HG02970 (cell line): Measurements from ENCODE around the gene PCDHGA5.
"Not testable (repeated sequence)": the region's sequence is repeated elsewhere in the genome, so short reads cannot be mapped to it uniquely, and the experiment has no call there.

ENCODE experiments used
- ATAC-seq: cut with Tn5 transposase; IDR thresholded peaks from one replicate; pipeline ENCODE4 v1.9.1; 2021; ENCODE audit warnings: mild to moderate bottlenecking, moderate library complexity, moderate number of reproducible peaks; ENCODE audit not compliant: unreplicated experiment, low FRiP score

The PCDHGA5 gene

DNA sequence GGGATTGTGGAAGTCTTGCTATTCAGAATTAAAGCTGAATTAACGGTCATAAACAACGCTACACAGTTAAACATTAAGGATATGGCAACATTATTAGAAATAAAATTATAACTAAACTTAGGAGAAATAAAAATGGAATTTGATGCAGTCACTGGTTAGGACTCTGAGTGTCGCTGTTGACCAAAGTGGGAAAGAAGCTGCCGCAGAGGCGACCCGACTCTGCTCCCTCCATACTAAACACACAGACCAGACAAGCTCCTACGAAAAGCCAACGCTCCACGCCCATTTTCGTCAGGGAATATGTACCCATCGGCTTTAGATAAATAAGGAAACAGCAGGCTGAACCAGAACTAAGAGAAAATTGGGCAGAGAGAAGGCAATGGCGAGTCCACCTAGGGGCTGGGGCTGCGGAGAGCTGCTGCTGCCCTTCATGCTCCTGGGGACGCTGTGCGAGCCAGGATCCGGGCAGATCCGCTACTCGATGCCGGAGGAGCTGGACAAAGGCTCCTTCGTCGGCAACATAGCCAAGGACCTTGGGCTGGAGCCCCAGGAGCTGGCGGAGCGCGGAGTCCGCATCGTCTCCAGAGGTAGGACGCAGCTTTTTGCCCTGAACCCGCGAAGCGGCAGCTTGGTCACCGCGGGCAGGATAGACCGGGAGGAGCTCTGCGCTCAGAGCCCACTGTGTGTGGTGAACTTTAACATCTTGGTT is at the start of gene PCDHGA5:
Gene PCDHGA5 (plus strand): TSS at position 211 of the 709 bp plus-strand sequence. CDS start 169 bp downstream, at position 380.
- ATAC-seq = no peak

DNA sequence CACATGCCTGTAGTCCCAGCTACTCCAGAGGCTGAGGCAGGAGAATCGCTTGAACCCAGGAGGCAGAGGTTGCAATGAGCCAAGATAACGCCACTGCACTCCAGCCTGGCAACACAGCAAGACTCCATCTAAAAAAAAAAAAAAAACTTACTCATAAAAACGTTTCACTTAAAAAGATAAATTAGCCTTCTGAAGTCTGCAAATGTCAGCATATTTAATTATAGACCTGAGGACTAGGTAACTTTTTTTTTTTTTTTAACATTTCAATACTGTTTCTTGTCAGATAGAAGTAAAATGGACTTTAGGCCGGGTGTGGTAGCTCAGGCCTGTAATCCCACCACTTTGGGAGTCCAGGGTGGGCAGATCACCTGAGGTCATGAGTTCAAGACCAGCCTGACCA is 47.0 kb upstream of the PCDHGA5 start:
- not testable (repeated sequence) for ATAC-seq

DNA sequence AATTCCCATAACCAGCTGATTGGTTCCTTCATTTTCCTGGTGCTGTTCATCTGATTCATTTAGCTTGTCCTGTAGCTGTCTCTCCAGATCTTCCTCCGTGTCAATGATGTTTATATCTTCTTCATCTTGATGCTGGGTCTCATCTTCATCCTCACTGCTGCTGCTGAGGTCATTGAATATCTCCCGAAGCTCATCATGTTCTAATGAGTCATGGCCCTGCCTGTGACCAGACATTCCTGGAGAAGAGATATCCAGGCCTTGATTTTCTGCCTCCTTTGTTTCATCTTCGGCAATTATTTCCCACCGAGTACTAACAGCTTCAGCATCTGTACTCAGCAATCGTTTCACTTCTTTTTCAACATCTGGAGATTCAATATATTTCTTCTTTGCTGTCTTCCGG is 44.8 kb upstream of the PCDHGA5 start:
- no peak for ATAC-seq

GRCh38 chr5:141319699-141320098 is 44.3 kb upstream of the PCDHGA5 start:
- no peak for ATAC-seq

DNA sequence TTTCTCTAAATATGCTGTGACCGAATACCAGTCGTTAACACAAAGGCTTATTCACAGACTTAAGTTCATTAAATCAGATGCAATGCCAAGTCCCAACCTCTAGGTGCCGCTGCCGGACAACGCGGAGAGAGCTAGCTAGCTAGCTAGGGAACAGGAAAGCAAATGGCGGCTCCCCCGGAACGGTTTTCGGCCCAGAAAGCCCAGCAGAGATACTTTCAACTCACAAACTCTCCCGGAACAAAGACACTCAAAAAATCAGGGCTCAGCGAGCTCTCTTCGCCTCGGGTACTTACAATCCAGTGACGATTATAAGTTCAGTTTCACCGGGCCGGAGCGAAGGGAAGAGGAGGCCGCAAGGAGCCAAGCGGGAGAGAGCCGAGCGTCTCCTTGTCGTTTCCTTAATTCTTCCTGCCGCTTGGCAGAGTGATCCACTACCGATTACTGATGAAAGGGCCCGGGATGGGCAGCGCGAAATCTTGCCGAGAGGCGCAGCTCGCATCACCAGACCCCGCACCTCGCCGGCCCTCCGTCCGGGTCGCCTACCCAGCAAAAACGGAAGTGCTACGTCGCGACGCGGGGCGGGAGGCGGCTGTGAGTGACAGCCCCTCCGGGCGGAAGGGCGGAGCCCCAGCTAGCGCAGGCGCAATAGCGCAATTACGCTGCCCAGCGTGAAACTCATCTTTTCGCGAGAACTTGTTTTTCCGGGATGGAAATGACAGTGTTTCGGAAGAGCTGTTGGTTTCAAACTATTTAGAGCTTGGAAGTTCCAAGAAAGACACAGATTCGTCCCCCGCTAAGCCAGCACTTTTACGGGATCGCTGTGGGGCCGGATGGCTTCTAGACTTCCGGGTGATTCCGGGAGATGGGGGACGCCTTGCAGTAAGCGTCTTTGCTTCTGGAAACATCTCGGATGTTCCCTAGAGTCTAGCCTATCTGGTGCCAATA is 43.5 kb upstream of the PCDHGA5 start, which contains the start of gene TAF7:
Gene TAF7 (minus strand): TSS at position 560 of the 945 bp plus-strand sequence. CDS start 740 bp downstream, outside the sequence.
- peak; percentile 99 for ATAC-seq

DNA sequence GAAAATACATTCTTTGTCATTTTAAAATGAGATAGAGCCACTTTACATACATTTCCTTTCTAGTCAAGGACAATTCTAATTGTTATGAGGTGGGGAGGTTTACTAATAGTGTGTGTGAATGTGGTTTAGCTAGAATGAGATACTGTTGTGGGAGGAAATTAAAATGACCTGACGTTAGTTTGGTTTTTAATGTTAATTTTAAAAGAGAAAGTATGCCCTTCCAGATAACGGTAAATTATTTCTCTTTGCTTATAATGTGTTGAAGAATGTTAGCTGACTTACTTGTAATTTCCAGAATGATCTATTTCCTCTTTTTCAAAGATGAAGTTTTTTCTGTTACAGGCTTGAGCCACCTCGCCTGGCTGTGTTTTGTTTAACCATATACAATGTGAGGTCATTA is 41.7 kb upstream of the PCDHGA5 start:
- ATAC-seq = no peak

DNA sequence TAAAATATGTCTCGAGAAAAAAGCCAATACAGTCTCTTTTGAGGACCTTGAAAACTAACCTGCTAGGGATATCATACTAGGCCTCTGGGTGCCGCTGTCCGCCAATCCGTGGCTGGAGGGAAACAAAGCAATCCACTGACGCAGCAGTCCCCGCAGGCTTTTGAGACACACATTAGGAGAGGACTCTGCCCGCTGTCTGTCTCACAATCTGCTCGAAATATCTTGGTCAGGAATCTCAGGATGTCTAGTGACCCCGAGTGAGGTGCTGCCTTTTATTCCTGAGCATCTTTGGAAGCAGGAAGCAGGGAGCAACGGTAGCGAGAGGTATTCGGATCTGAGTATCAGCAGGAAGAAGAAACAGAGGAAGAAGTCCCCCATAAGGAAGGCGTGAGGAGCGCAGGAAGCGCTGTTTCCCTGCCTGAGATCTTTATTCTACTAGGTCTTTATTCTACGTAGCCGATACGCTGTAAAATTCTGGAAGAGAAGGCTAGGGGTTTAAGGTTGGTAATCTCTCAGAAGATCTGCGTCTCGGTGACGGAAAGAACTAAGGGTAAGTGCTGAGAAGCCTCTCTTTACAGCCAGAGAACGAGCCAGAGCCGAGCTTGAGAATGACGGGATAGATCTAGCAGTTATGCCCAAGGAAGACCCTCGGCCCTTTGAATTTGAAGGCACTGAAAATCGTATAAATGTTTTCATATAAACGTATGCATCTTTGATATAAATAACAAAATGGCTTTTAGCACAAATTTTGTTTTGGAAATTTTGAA is 37.7 kb upstream of the PCDHGA5 start:
- no peak for ATAC-seq

DNA sequence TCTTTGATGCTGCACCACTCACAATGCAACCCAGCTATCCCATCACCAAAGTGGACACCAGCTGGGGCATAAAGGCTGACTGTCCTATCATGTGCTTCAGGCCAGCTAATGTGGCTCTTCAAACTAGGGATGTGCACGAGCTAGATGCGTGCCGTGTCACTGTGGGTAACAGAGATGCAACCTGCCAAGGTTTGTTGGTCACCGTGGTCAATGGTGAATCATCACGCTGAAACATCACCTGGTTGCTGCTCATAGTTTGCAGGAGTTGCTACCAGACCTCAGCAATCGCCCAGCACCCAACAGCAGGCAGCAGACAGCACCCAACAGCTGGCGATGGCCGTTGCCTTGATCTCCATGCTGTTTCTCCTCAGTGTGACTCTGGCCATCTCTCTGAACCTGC is 35.7 kb upstream of the PCDHGA5 start:
- no peak for ATAC-seq

GRCh38 chr5:141330299-141331080 is 33.5 kb upstream of the PCDHGA5 start, which contains the start of gene PCDHGA1:
TSS of gene PCDHGA1 (plus strand) at chr5:141330514.
- no peak for ATAC-seq

DNA sequence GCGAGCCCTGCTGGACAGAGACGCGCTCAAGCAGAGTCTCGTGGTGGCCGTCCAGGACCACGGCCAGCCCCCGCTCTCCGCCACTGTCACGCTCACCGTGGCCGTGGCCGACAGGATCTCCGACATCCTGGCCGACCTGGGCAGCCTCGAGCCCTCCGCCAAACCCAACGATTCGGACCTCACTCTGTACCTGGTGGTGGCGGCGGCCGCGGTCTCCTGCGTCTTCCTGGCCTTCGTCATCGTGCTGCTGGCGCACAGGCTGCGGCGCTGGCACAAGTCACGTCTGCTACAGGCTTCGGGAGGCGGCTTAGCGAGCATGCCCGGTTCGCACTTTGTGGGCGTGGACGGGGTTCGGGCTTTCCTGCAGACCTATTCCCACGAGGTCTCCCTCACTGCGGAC is 31.4 kb upstream of the PCDHGA5 start:
- not testable (repeated sequence) for ATAC-seq

GRCh38 chr5:141338538-141339306 is 25.2 kb upstream of the PCDHGA5 start, which contains the start of gene PCDHGA2:
TSS of gene PCDHGA2 (plus strand) at chr5:141338760.
- no peak for ATAC-seq

DNA sequence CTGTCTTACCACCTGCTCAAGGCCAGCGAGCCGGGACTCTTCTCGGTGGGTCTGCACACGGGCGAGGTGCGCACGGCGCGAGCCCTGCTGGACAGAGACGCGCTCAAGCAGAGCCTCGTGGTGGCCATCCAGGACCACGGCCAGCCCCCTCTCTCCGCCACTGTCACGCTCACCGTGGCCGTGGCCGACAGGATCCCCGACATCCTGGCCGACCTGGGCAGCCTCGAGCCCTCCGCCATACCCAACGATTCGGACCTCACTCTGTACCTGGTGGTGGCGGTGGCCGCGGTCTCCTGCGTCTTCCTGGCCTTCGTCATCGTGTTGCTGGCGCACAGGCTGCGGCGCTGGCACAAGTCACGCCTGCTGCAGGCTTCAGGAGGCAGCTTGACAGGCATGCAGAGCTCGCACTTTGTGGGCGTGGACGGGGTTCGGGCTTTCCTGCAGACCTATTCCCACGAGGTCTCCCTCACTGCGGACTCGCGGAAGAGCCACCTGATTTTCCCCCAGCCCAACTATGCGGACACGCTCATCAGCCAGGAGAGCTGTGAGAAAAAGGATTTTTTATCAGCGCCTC is 23.1 kb upstream of the PCDHGA5 start:
- not testable (repeated sequence) for ATAC-seq

DNA sequence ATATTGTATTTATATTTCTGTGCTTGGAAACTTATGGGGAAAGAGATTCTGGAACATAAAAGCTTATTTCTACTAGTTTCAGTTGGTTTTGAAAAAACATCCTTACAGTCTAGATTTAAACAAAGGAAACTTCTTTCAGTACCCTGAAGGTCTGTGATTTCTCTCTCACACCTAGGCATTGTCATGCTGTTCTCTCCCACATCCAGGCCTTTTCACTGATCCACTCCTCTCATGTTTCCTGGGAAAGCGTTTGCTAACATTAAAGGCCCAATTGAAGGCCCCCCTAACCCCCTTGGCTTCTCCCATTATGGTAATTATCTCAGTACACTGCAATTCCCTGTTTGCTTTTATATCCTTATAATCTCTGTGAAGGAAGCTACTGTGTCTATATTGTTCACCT is 21.2 kb upstream of the PCDHGA5 start:
- ATAC-seq = no peak

GRCh38 chr5:141343242-141343952 is 20.6 kb upstream of the PCDHGA5 start, which contains the start of gene PCDHGA3:
TSS of gene PCDHGA3 (plus strand) at chr5:141343829. CDS start at chr5:141344034, 205 bp downstream.
- ATAC-seq = no peak

DNA sequence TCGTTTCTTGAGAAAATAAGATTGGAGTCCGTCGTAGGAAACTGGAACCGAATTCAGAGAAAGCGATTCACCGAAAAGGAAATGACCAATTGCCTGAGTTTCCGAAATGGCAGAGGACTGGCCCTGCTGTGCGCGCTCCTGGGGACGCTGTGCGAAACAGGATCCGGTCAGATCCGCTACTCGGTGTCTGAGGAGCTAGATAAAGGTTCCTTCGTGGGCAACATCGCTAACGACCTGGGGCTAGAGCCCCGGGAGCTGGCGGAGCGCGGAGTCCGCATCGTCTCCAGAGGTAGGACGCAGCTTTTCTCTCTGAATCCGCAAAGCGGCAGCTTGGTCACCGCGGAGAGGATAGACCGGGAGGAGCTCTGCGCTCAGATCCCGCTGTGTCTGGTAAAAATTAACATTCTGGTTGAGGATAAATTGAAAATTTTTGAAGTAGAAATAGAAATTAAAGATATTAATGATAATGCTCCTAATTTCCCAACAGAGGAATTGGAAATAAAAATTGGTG is 20.0 kb upstream of the PCDHGA5 start:
- no peak for ATAC-seq

DNA sequence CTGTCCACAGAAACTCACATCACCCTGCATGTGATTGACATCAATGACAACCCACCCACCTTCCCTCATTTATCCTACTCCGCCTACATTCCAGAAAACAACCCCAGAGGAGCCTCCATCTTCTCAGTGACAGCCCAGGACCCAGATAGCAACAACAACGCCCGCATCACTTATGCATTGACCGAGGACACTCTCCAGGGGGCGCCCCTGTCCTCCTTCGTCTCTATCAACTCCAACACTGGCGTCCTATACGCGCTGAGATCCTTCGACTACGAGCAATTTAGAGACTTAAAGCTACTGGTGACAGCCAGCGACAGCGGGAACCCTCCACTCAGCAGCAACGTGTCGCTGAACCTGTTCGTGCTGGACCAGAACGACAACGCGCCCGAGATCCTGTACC is 18.6 kb upstream of the PCDHGA5 start:
- ATAC-seq = no peak

- not testable (repeated sequence) for ATAC-seq
Observed at GRCh38 chr5:141346017-141346416, 17.9 kb upstream of the PCDHGA5 start.
